ENCODE measurements around the gene FBXO31. TPM values are rescaled to one million over a fixed set of nuclear protein-coding genes. Genes with fewer than 3 reads are reported as not detected.

Gene FBXO31
- total and polyA plus RNA-seq, 2 of the 8 experiments (the other 6 are each of a cell fraction or from before 2014, with no cell fraction given) = 8.3 to 21.6 TPM

DNA sequence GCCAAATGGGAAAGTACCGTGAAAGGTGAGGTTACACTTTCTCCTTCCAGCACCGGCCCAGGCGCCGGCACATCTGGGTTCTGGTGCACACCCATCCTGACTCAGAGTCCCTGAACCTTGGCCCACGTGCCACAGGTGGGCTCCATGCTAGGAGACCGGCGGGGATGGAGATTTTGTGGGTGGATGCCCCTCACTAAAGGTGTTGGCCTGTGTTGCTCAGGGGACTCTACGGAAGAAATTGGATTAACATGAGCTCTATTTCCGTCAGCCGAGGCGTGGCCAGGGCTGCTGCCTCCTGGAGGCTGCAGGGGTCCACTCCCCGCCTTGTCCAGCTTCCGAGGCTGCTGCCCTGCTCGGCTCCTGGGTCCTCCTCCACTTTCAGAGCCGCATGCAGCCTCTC lies 30.8 kb downstream of the FBXO31 start:
- no peaks in the 10 kb centered on the region for H3K23me2 ChIP-seq (ENCODE audit: low read depth, low read length)
- peaks cover 0 to under 1% (median 0%) of the 10 kb centered on the region in 4 experiments; a peak in 2 of 8 replicates for H3K36me3 ChIP-seq (ENCODE audit: control insufficient read depth in 2 of 4, insufficient read depth in 4 of 4, low read length in 3 of 4)
- no peak overlapping the region for H3K27ac ChIP-seq (ENCODE audit: low read depth, low read length)
- H2BK15ac ChIP-seq (ENCODE audit: low read length) = no peak overlapping the region
- H3K56ac ChIP-seq (replicated peaks; ENCODE audit: insufficient read length, low read depth, low read length) = no peak overlapping the region
- H2BK20ac ChIP-seq (ENCODE audit: low read length) = no peak overlapping the region
- H3K27me3 ChIP-seq (replicated peaks in 1 of 4; ENCODE audit: control insufficient read depth in 3 of 4, extremely low read depth in 1 of 4, insufficient read depth in 3 of 4, low read length in 3 of 4) = no peaks in the 10 kb centered on the region
- no peak overlapping the region for H3K9ac ChIP-seq (replicated peaks in 1 of 4; ENCODE audit: extremely low read depth in 1 of 4, low read depth in 3 of 4, low read length in 3 of 4)
- TF ChIP-seq POLR2AphosphoS5 (IDR thresholded peaks at IDR 0.05; ENCODE audit: low read depth, low read length) = no peak
- TF ChIP-seq CEBPB (IDR thresholded peaks at IDR 0.05; ENCODE audit: low read depth, low read length) = no peak
- no peak for TF ChIP-seq SIRT6 (IDR thresholded peaks at IDR 0.05; ENCODE audit: low read length)
- TF ChIP-seq SAP30 (IDR thresholded peaks at IDR 0.05; ENCODE audit: insufficient read depth, insufficient replicate concordance, low read length) = no peak
- TF ChIP-seq RAD21 (IDR thresholded peaks at IDR 0.05 in 1 of 2, conservative IDR thresholded peaks at IDR 0.05 in 1 of 2; ENCODE audit: low read depth in 2 of 2, low read length in 2 of 2) = no peak
- no peak for TF ChIP-seq SP4 (IDR thresholded peaks at IDR 0.05; ENCODE audit: low read length)
- no peak for TF ChIP-seq ASH2L (IDR thresholded peaks at IDR 0.05; ENCODE audit: low read length)
- no peak for TF ChIP-seq EP300 (IDR thresholded peaks at IDR 0.05; ENCODE audit: borderline replicate concordance in 1 of 2, low read depth in 2 of 2, low read length in 2 of 2)
- no peak for TF ChIP-seq GABPA (IDR thresholded peaks at IDR 0.05; ENCODE audit: borderline replicate concordance, insufficient read depth, low read length)
- no peak for TF ChIP-seq SIX5 (IDR thresholded peaks at IDR 0.05; ENCODE audit: low read depth, low read length)
- TF ChIP-seq ZNF274 (IDR thresholded peaks at IDR 0.05; ENCODE audit: borderline replicate concordance, extremely low read depth, low read length) = no peak
- no peak for TF ChIP-seq PHF8 (conservative IDR thresholded peaks at IDR 0.05; ENCODE audit: low read depth, low read length)
- no peak for TF ChIP-seq TBP (IDR thresholded peaks at IDR 0.05; ENCODE audit: low read depth, low read length)
- no peak for TF ChIP-seq FOSL1 (IDR thresholded peaks at IDR 0.05; ENCODE audit: insufficient read depth, low read depth, low read length)
- no peak for TF ChIP-seq TCF12 (IDR thresholded peaks at IDR 0.05; ENCODE audit: low read depth, low read length)
- no peak overlapping the region for H4K5ac ChIP-seq (ENCODE audit: insufficient read length, low read depth, low read length)
- DNase-seq (ENCODE audit: low read depth in 1 of 2, low spot score in 2 of 2) (no peak), FAIRE-seq (no peak)
- H2BK12ac ChIP-seq (ENCODE audit: low read depth, low read length) = no peak overlapping the region
- H3K18ac ChIP-seq (ENCODE audit: extremely low read depth, low read length) = no peak overlapping the region
- H4K20me1 ChIP-seq (replicated peaks in 1 of 2; ENCODE audit: control insufficient read depth in 1 of 2, insufficient read depth in 2 of 2, low read length in 2 of 2) = peaks cover 0 to 7% of the 10 kb centered on the region in 2 experiments
- H3K4ac ChIP-seq (replicated peaks; ENCODE audit: insufficient read length, low read depth, low read length) = no peak overlapping the region
- H3K4me2 ChIP-seq (ENCODE audit: insufficient read depth in 1 of 2, low read depth in 2 of 2, low read length in 2 of 2) = no peak overlapping the region
- H2BK5ac ChIP-seq (ENCODE audit: low read depth, low read length) = no peak overlapping the region
- H4K91ac ChIP-seq (replicated peaks; ENCODE audit: insufficient read length, low read length) = no peak overlapping the region
- ChIA-PET POLR2A (ENCODE audit: partially characterized antibody) (no interaction called here), CTCF (ENCODE audit: partially characterized antibody) (interaction anchor here (0.7 to 1.0 kb wide), 2 partner anchors 11 to 29 kb away, joined by 3 read pairs; no protein-coding TSS in a partner anchor)
- H3K79me2 ChIP-seq (ENCODE audit: control insufficient read depth in 1 of 2, insufficient read depth in 2 of 2, low read length in 2 of 2) = no peaks in the 10 kb centered on the region
- H3K14ac ChIP-seq (ENCODE audit: insufficient read length) = no peak overlapping the region
- no peak overlapping the region for H2AK5ac ChIP-seq (ENCODE audit: low read depth, low read length)
- no peak overlapping the region for H3K4me3 ChIP-seq (ENCODE audit: extremely low read depth in 1 of 4, insufficient read depth in 2 of 4, low read depth in 3 of 4, low read length in 4 of 4)
- H3K23ac ChIP-seq (ENCODE audit: insufficient read length) = no peak overlapping the region
- 87% methylated on average over 15 of the region's 15 CpGs; no CpG with 5 or more reads in 1 of the 2 experiments for WGBS, 2 experiments (ENCODE audit: extremely low coverage in 1 of 2, insufficient coverage in 1 of 2, insufficient read length in 1 of 2, insufficient replicate concordance in 2 of 2, low coverage in 1 of 2, low lambda C conversion rate in 2 of 2, missing lambda C conversion rate in 1 of 2)
- peaks cover 6% of the 10 kb centered on the region for H3K79me1 ChIP-seq (ENCODE audit: low read depth, low read length)
- H4K8ac ChIP-seq (ENCODE audit: extremely low read depth, insufficient read depth, low read length) = no peak overlapping the region
- no peaks in the 10 kb centered on the region for H3K4me1 ChIP-seq (replicated peaks in 1 of 4; ENCODE audit: control insufficient read depth in 3 of 4, insufficient read depth in 4 of 4, low read length in 3 of 4)
- H3K9me3 ChIP-seq (ENCODE audit: insufficient read depth in 2 of 2, low read depth in 1 of 2, low read length in 1 of 2) = no peaks in the 10 kb centered on the region
- no peak overlapping the region for H2AFZ ChIP-seq (ENCODE audit: low read length)
- no peak overlapping the region for H2BK120ac ChIP-seq (replicated peaks; ENCODE audit: low read depth, low read length)

All from H1 (cell line).